Coronary artery (tissue), 2 donors: ENCODE measurements around the gene C16orf74.

Experiments used
- DNase-seq: peaks from one replicate; pipeline ENCODE4 v3.0.0-alpha.2; 2017; ENCODE audit warnings: low spot score
- H3K27ac ChIP-seq, 2 donors: fragments of 200-600 bp; sonication (generic); one replicate each; pipeline ENCODE4 v1.5.1; 2016 to 2019
- H3K4me3 ChIP-seq: fragments of 200-600 bp; sonication (generic); 2 replicates; pipeline ENCODE4 v1.5.1; 2016; ENCODE audit warnings: mild to moderate bottlenecking, moderate library complexity
- CTCF ChIP-seq: fragments of 200-600 bp; sonication (generic); IDR thresholded peaks from one replicate; pipeline ENCODE4 v1.5.1; 2019; ENCODE audit warnings: antibody characterized with exemption

C16orf74 gene

GRCh38 chr16:85675251-85675874, 75.5 kb downstream of the C16orf74 start:
- no peak for DNase-seq
- H3K27ac ChIP-seq, result no peak overlapping the region
- no peak for TF ChIP-seq CTCF
- H3K4me3 ChIP-seq, result no peak overlapping the region

- Histone ChIP-seq H3K27ac (peak overlapping the region in 1 of 2 donors; percentile 50), H3K4me3 (no peak overlapping the region)
- no peak for DNase-seq
- TF ChIP-seq CTCF, result no peak
Measured at GRCh38 chr16:85674828-85675227, 76.1 kb downstream of the C16orf74 start.

- no peak overlapping the region for H3K4me3 ChIP-seq
- no peak for TF ChIP-seq CTCF
- H3K27ac ChIP-seq, result peak overlapping the region in 1 of 2 donors; percentile 50
- DNase-seq, result no peak
Measured at GRCh38 chr16:85674418-85674755, 76.5 kb downstream of the C16orf74 start.

GRCh38 chr16:85673529-85674417, 77.1 kb downstream of the C16orf74 start:
- Histone ChIP-seq H3K27ac (peak overlapping the region in 1 of 2 donors; percentile 50), H3K4me3 (no peak overlapping the region)
- no peak for TF ChIP-seq CTCF
- no peak for DNase-seq

GRCh38 chr16:85670840-85671239, 80.1 kb downstream of the C16orf74 start:
- no peak for DNase-seq
- TF ChIP-seq CTCF, result no peak
- H3K27ac ChIP-seq, result no peak overlapping the region
- H3K4me3 ChIP-seq, result no peak overlapping the region

- H3K4me3 ChIP-seq, result no peak overlapping the region
- TF ChIP-seq CTCF, result no peak
- no peak overlapping the region for H3K27ac ChIP-seq
- DNase-seq, result no peak
Measured at GRCh38 chr16:85668676-85669424, 82.0 kb downstream of the C16orf74 start.
